Measurements from ENCODE around the gene ECD.
A peak's percentile ranks its signal among the peaks of the same experiment; 100 is the strongest.
"Not testable (repeated sequence)": the region's sequence is repeated elsewhere in the genome, so short reads cannot be mapped to it uniquely, and the experiment has no call there.

The ECD gene

DNA sequence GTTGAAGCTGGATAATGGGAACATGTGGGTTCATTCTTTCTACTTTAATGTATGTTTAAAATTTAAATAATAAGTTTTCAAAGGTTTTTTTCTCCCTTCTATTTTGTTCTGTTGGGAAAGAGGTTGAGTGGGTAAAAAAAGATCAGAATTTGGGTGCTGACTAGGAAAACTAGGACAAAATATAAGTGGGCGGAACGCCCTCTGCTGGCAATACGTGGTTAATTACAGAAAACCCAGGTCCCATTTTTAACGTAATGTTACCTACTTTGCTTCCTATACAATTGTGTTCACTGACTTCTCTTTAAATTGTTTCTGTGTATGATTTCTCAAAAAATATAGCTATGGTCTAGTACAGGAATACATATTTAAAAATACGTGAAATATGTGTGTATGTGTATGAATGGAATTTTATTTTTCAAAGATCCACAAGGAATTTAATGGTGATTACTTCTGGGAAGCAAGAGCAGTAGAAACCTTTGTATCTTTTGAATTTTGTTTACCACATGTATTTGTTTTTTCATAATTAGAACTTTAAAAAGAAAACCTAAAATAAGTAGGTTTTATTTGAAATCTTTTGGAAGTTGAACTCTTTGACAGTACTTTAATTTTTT, 8.7 kb downstream of the ECD start:
- DNase-seq (ENCODE audit: low spot score), result peak; percentile 65

DNA sequence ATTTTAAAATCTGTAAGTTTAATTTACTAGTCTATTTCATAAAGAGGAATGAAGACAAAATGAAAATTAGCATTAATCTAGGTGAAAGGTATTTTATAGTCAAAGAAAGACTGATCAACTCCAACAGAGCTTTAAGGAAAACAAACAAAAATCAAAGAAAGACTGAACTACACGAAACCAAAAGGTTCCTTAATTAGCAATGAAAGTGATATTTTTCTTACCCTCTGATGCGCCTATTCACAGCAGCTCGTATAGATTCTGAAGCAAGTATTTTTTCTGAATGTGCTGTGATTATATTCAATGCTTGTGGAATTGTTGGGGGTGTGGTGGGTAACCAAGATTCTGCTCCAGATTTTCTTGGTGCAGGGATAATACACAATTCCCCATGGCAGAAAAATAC, 11.8 kb downstream of the ECD start:
- no peak for DNase-seq (ENCODE audit: low spot score)

DNA sequence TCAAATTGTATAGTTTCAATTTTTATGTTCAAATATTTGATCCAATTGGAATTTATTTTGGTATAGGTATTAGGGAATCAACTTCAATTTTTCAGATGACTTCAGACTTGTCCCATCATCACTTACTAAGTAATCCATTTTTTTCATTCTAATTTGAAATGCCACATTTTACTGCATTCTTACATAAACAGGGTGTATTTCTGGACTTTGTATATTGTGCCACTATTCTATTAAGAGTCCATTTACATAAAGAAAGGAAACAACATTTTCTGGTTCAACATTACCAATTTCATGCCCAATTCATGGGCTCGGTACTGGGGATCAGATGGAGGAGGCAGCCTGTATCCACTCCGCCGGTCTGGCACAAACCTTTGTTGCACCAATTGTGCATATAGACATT, 15.8 kb downstream of the ECD start:
- no peak for DNase-seq (ENCODE audit: low spot score)

DNA sequence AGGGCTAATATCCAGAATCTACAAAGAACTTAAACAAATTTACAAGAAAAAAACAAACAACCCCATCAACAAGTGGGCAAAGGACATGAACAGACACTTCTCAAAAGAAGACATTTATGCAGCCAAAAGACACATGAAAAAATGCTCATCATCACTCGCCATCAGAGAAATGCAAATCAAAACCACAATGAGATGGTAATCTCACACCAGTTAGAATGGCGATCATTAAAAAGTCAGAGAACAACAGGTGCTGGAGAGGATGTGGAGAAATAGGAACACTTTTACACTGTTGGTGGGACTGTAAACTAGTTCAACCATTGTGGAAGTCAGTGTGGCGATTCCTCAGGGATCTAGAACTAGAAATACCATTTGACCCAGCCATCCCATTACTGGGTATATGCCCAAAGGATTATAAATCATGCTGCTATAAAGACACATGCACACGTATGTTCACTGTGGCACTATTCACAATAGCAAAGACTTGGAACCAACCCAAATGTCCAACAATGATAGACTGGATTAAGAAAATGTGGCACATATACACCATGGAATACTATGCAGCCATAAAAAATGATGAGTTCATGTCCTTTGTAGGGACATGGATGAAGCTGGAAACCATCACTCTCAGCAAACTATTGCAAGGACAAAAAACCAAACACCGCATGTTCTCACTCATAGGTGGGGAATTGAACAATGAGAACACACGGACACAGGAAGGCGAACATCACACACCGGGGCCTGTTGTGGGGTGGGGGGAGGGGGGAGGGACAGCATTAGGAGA, 17.0 kb downstream of the ECD start:
- not testable (repeated sequence) for DNase-seq (ENCODE audit: low spot score)

DNA sequence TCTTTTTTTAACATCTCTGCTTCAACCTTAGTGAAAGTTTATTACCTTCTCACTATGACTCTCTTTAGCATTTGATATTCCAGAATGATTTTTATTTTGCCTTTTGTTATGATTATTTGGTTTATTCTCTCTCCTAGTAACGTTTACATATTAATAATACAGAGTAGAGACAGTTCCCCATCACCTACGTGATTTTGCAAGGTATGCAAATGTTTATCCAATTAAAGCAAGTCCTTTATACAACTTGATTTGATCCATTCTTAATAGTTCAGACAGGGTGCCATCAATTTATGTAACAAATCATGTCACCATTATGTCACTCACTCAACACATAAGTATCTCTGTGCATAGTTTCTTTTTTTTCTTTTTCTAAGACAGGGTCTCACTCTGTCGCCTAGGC, 26.2 kb downstream of the ECD start:
- no peak for DNase-seq (ENCODE audit: low spot score)

DNA sequence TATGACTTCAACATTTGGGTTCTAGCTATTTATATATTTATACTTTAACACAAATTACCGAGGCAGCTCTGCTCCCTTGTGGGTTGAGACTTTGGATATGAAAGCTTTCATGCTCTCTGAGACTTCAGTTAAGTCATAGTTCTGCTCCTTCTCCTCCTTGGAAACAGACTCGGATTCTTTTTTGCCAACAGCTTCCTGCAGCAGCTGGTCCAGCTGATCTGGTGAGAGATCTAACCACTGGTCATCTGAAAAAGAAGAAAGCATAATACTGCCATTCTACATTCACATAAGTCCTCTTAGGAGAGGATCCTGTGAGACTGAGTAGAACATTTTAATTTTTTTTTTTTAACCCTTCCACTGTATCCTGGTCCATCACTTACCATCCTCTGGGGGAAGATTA, 28.6 kb downstream of the ECD start:
- no peak for DNase-seq (ENCODE audit: low spot score)

DNA sequence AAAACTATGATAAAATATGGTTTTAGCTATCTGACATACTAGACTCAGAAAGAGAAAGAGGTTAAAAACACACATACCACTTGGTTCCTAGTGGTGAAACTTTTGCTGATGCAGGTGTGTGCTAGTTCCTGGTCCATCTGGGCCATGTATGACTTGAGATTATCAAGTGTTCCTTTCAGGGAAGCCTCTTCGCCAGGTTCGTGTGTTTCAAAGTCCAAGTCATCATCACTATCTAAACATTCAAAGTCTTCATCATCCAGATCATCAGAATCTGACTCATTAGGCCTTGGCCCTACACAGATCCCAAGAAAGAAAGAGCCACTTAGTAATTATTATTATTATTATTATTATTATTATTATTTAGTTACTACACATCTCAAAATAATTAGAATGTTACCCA, 31.2 kb downstream of the ECD start:
- no peak for DNase-seq (ENCODE audit: low spot score)

DNA sequence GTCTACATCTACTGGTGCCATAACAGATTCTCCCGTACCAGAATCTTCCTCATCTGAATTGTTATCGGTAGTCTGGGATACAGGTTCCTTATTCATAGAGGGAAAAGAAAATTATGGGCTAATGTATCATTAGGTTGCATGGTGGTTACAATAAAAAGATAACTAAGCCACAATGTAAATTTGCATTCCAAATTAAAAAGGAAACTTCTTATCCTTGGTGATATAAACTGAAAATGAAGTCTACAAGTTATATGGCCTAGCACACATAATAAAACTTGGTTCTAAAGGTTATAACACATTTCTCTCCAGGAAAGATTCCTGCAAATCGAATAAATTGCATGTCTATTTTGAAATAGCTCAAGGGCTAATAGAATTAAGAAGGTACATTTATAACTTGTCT, 33.1 kb downstream of the ECD start:
- DNase-seq (ENCODE audit: low spot score), result no peak

DNA sequence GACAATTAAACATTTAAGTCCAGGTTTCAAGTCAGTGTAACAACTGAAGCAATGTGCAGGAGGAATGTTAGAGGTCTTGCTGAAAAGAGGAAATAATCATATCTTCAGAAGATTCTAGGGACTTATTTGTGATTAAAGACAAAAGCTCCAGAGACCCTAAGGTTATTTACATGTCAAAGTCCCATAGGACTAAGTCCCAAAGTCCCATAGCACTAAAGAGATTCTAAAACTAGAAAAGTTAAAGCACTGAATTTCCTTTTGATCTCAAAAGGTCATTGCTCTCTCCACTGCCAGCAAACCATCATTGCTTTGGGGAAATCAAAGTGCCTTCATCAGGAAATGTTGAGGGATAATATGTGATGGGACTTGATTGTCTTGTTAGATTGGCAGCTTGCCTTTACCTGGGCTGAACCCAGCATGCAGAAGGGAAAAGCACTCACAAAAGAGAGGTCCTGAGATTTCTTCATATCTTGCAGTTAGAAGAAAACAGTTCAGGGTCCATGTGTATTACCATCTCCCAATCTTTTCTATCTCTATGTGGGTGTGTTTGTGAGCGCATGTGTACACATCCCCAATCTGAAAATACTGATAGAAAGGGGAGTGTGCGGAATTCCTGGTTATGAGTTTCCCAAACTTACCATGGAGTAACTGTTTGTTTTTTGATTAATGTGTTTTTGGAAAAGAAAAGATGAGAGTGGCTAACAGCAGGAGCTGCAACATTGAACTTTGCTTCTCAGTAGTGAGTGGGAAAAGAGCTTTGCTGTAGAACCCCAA, 35.7 kb downstream of the ECD start:
- DNase-seq (ENCODE audit: low spot score), result no peak

DNA sequence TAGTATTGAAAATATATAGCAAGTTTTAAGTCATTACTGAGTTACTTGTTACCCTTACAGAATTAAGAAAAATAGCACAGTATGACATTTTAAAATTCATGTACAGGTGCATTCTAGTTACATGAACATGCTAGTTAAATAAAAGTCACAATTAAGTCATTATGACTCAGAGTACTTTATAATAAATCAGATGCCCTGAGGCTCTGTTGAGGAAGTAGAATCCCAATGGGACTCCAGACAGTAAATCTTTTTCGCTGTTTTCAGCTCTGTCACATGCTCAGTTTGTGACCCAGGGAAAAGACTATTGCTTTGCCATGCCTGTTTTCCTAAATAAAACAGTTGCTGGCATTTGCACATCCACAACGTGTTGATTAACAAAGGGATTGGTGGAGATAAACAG, 36.5 kb downstream of the ECD start:
- no peak for DNase-seq (ENCODE audit: low spot score)

DNA sequence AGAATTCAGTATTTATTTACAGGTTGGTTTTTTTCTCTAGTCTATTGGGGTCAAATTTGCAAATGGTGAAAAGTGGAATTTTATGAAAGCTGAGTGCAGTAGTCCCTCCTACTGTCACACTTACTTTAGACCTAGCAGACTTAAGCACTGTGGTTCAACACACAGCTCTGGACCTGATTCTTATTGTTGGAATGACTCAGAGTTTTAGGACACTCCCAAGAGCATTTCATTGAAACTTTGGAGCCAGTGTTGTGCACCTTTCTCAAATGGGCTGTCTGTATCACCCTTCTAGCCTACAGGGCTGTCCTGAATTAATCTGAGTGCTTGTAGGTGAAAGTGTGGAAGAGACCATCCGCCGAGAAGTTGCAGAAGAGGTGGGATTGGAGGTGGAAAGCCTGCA, 41.5 kb downstream of the ECD start:
- no peak for DNase-seq (ENCODE audit: low spot score)

DNA sequence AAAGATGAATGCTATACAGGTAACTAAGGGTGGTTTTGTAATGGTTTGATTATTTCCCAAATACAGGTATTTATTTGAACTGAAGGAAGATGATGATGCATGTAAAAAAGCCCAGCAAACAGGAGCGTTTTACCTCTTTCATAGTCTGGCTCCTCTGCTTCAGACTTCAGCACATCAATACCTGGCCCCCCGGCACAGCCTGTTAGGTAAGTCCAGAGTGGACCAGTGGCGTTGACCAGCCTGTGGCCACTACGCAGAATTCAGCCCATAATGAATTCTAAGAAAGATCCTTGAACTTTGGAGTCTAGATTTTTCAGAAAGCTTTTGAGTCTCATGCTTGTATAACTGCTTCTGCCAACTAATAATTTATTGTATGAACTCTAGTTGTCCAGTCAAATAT, 47.9 kb downstream of the ECD start:
- DNase-seq (ENCODE audit: low spot score), result no peak

DNA sequence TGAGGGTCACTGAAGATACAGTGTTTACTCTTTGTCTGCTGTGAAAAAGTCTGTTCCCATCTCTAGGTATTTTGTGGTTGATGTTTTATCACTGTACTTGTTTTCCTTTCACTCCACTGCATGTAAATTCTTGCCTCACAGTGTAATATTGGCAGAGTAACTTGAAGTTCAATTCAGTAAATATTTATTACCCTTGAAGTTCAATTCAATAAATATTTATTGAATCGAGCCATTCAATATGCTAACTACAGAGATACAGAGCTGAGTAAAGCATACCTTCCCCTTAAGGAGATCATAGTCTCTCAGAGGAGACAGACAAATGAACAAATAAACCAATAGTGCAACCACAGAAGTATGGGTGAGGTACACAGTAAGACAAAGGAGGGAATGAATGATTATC, 48.4 kb downstream of the ECD start:
- no peak for DNase-seq (ENCODE audit: low spot score)

DNA sequence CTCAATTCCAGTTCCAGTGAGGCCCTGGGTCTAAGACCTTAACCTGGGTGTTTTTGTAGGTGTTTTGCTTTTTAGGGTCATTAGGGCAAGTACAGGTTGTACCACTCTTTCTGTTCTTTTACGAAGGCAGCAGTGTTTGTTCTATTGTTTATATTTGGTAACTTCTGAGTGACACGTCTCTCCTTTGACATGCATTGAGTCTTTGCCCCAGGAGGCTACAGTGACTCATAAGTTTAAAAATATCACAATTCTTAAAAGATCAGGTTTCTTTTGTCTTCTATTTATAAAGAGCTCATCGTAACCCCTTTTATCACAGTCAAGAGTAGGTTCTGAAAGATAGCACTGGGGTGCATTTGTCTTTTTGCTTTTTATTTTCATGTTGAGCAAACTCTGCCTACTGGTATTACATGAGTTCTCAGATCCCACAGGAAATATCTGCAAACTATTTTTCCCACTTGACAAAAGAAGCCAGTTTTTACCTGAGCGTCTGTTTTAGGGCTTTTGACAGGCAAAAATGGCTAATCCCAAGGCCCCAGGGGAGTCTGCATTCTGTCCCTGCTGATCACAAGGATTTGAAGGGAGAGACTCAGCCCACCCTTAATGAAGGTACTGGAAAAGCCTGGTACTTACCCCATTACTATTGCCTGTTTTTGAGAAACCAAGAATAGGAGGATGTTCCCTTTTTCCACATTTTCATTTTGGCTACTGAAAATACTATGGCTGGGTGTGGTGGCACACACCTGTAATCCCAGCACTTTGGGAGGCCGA, 49.6 kb downstream of the ECD start:
- no peak for DNase-seq (ENCODE audit: low spot score)

DNA sequence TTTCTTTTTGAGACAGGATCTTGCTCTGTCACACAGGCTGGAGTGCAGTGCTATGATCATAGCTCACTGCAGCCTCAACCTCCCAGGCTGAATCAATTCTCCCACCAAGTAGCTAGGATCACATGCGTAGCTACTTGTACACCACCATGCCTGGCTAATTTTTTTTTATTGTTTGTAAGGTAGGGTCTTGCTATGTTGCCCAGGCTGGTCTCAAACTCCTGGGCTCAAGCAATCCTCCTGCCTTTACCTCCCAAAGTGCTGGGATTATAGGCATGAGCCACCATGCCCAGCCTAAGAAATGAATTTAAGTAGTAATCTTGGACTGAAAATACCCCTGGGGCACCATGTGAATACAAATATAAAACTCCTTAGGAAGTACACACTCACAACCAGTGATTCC, 51.8 kb downstream of the ECD start:
- no peak for DNase-seq (ENCODE audit: low spot score)

DNA sequence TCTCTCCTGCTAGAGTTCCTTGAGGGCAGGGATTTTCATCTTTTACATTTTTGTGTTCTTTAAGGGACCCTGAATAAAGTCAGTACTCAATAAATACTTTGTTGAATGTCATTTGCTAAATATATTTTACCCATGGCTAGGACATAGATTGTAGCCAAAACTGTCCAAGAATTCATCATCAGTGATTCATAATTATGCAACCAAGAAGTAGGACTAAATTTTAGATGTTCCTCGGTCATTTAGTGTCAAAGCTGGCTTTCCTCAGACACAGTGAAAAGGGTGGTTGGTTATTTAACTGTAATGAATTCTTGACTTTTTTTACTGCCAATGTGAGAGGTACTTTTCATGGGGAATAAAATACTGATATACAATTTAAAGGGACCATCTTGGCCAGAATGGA, 54.3 kb downstream of the ECD start:
- no peak for DNase-seq (ENCODE audit: low spot score)

DNA sequence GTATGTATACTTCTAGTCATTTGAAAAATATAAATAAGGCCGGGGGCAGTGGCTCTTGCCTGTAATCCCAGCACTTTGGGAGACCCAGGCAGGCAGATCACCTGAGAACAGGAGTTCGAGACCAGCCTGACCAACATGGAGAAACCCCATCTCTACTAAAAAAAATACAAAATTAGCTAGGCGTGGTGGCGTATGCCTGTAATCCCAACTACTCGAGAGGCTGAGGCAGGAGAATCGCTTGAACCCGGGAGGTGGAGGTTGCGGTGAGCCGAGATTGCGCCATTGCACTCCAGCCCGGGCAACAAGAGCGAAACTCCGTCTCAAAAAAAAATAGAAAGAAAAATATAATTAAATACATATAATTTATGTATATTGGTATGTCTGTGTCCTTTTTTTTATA, 55.8 kb downstream of the ECD start:
- not testable (repeated sequence) for DNase-seq (ENCODE audit: low spot score)

DNA sequence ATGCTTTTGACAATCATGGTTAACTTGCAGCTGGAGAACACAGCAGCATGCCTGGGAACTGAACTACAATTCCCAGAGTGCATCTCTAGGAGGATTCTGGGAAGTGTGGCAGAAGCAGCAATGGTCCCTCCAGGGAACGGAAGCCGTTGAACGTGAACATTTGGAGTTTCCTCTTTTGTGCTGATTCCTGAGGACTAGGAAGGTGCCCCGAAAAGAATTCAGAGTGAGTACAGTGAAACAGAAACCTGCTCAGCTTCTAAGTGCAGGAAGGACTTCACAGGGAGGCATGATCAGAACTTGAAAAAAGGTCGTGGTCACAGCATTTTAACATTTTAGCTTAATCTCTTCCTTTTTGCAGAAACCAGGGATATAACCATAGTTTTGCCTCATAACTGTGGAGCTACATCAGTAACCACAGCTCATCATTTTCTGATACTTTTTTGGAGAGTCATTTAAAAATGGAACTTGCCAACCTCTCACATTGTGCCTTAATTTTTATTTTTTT, 57.4 kb downstream of the ECD start, which contains the start of gene NUDT13:
Gene NUDT13, plus strand, starts transcription at position 111 of the 505 bp plus-strand sequence. CDS start 3,911 bp downstream, outside the sequence.
- peak; percentile 88 for DNase-seq (ENCODE audit: low spot score)

DNA sequence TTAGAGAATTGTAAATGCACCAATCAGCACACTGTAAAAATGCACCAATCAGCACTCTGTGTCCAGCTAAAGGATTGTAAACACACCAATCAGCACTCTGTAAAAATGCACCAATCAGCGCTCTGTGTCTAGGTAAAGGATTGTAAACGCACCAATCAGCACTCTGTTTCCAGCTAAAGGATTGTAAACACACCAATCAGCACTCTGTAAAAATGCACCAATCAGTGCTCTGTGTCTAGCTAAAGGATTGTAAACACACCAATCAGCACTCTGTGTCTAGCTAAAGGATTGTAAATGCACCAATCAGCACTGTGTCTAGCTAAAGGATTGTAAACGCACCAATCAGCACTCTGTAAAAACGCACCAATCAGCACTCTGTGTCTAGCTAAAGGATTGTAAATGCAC, 58.6 kb downstream of the ECD start:
- not testable (repeated sequence) for DNase-seq (ENCODE audit: low spot score)

DNA sequence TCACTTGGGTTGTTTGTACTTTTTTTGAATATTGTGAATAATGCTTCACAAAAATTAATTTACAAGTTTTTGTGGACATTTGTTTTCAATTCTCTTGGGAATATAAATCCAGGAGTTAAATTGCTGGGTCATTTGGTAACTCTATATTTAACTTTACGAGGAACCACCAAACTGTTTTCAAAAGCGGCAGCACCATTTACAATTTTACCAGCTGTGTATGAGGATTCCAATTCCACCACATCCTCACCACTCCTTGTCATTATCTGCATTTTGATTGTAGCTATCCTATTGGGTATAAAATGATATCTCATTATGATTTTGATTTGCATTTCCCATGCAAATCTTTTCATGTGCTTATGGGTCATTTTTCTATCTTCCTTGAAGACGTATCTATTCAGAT, 61.5 kb downstream of the ECD start:
- no peak for DNase-seq (ENCODE audit: low spot score)

DNA sequence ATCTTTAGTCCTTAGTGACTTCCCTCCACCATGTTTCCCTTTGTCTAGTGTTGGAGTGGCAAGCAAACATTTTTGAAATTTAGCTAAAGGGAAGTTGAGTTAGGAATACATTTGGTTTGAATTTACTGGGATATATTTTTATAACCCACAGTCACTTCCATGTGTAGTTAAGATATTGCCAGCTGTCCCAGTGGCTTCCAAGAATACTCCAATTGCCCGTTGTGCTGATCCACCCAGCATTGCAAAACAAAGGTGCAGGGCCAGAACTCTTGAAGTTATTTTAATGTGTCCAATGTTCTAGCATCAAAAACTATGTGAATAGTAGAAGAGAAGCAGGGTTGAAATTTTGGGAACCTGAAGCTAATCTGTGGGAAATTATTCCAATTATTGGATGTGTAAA, 68.7 kb downstream of the ECD start:
- DNase-seq (ENCODE audit: low spot score), result no peak

DNA sequence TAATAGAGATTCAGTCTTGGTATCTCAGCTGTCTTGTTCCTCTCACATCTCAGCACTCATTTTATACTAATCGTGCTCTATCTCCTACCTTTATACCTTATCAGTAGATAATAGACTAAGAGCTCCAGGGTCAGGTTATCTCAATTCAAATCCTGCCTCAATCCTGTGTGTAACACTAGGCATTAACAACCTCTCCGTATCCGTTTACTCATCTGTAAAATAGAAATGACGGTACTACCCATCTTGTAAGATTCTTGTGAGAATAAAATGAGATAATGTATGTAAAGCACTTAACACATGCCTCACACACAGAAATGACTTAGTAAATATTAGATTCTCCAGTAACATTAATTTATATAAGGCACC, 70.5 kb downstream of the ECD start:
- DNase-seq (ENCODE audit: low spot score), result no peak
